H9 (cell line): ENCODE data around the gene APRT. TPM values are rescaled to one million over a fixed set of nuclear protein-coding genes. Genes with fewer than 3 reads are reported as not detected.

Source experiments
- DNase-seq: peaks from one replicate; pipeline ENCODE4 v3.0.0-alpha.2; 2017
- H2AFZ ChIP-seq: one replicate; pipeline ENCODE4 v1.6.1; 2013; ENCODE audit warnings: mild to moderate bottlenecking, low read length, control low read depth, moderate library complexity
- H2AK5ac ChIP-seq: 2 replicates; pipeline ENCODE4 v1.6.1; 2013; ENCODE audit warnings: low read length, control low read depth, mixed read lengths; ENCODE audit not compliant: insufficient read length
- H2BK120ac ChIP-seq: one replicate; pipeline ENCODE4 v1.6.1; 2013; ENCODE audit warnings: low read depth, mild to moderate bottlenecking, low read length, control low read depth, inconsistent platforms; ENCODE audit not compliant: poor library complexity, severe bottlenecking
- H2BK12ac ChIP-seq: 2 replicates; pipeline ENCODE4 v1.6.1; 2013; ENCODE audit warnings: low read length, control low read depth, mixed read lengths, low read depth; ENCODE audit not compliant: insufficient read length
- H2BK15ac ChIP-seq: 2 replicates; pipeline ENCODE4 v1.6.1; 2013; ENCODE audit warnings: low read depth, low read length, control low read depth
- H2BK20ac ChIP-seq: one replicate; pipeline ENCODE4 v1.6.1; 2013; ENCODE audit warnings: low read depth, mild to moderate bottlenecking, low read length, control low read depth, inconsistent platforms; ENCODE audit not compliant: poor library complexity, severe bottlenecking
- H2BK5ac ChIP-seq: 2 replicates; pipeline ENCODE4 v1.6.1; 2013; ENCODE audit warnings: low read length, control low read depth, mixed read lengths; ENCODE audit not compliant: insufficient read length
- H3K14ac ChIP-seq: 2 replicates; pipeline ENCODE4 v1.6.1; 2013; ENCODE audit warnings: low read length, control low read depth; ENCODE audit not compliant: insufficient read depth
- H3K18ac ChIP-seq: 2 replicates; pipeline ENCODE4 v1.6.1; 2013; ENCODE audit warnings: low read depth, mild to moderate bottlenecking, mixed read lengths, low read length, control low read depth; ENCODE audit not compliant: insufficient read length
- H3K23ac ChIP-seq: 2 replicates; pipeline ENCODE4 v1.6.1; 2013; ENCODE audit warnings: low read length, control low read depth, mixed read lengths, low read depth; ENCODE audit not compliant: insufficient read length
- H3K23me2 ChIP-seq: 2 replicates; pipeline ENCODE4 v1.6.1; 2013; ENCODE audit warnings: low read depth, mild to moderate bottlenecking, mixed read lengths, low read length, control low read depth; ENCODE audit not compliant: insufficient read length, poor library complexity, severe bottlenecking
- H3K27ac ChIP-seq: 2 replicates; pipeline ENCODE4 v1.5.1; 2013; ENCODE audit warnings: low read length, control low read depth, mixed read lengths, low read depth; ENCODE audit not compliant: insufficient read length
- H3K27me3 ChIP-seq: 2 replicates; pipeline ENCODE4 v1.6.1; 2013; ENCODE audit warnings: low read length, control low read depth, inconsistent platforms; ENCODE audit not compliant: insufficient read depth
- H3K4ac ChIP-seq: 2 replicates; pipeline ENCODE4 v1.6.1; 2013; ENCODE audit warnings: low read depth, mild to moderate bottlenecking, control low read depth, inconsistent platforms, low read length, moderate library complexity
- H3K4me1 ChIP-seq: 2 replicates; pipeline ENCODE4 v1.6.1; 2013; ENCODE audit warnings: low read length, control low read depth, inconsistent platforms; ENCODE audit not compliant: insufficient read depth
- H3K4me2 ChIP-seq: 2 replicates; pipeline ENCODE4 v1.6.1; 2013; ENCODE audit warnings: low read length, control low read depth, mixed read lengths; ENCODE audit not compliant: insufficient read length, insufficient read depth
- H3K56ac ChIP-seq: 2 replicates; pipeline ENCODE4 v1.6.1; 2013; ENCODE audit warnings: low read depth, mild to moderate bottlenecking, mixed read lengths, low read length, control low read depth; ENCODE audit not compliant: insufficient read length
- H3K79me1 ChIP-seq: 2 replicates; pipeline ENCODE4 v1.6.1; 2013; ENCODE audit warnings: low read depth, mild to moderate bottlenecking, moderate library complexity, low read length, control low read depth, inconsistent platforms; ENCODE audit not compliant: insufficient read depth, poor library complexity, severe bottlenecking
- H3K79me2 ChIP-seq: 2 replicates; pipeline ENCODE4 v1.6.1; 2013; ENCODE audit warnings: low read length, control low read depth, inconsistent platforms; ENCODE audit not compliant: insufficient read depth
- H3K9ac ChIP-seq: 2 replicates; pipeline ENCODE4 v1.6.1; 2013; ENCODE audit warnings: low read length, control low read depth, mixed read lengths; ENCODE audit not compliant: insufficient read length; ENCODE audit errors: extremely low read depth
- H3K9me3 ChIP-seq: one replicate; pipeline ENCODE4 v1.6.1; 2013; ENCODE audit warnings: low read depth, low read length, inconsistent platforms; ENCODE audit not compliant: control insufficient read depth
- H3T11ph ChIP-seq: one replicate; pipeline ENCODE4 v1.6.1; 2013; ENCODE audit warnings: mild to moderate bottlenecking, low read length, control low read depth, inconsistent platforms
- H4K20me1 ChIP-seq: one replicate; pipeline ENCODE4 v1.6.1; 2013; ENCODE audit not compliant: control insufficient read depth, insufficient read length, insufficient read depth
- H4K5ac ChIP-seq: 2 replicates; pipeline ENCODE4 v1.6.1; 2013; ENCODE audit warnings: low read depth, mild to moderate bottlenecking, mixed read lengths, low read length, control low read depth; ENCODE audit not compliant: insufficient read length
- H4K8ac ChIP-seq: replicated peaks from 2 replicates; pipeline ENCODE4 v1.6.1; 2013; ENCODE audit warnings: low read length, control low read depth, mixed read lengths, low read depth; ENCODE audit not compliant: insufficient read length
- H4K91ac ChIP-seq: 2 replicates; pipeline ENCODE4 v1.6.1; 2013; ENCODE audit warnings: low read depth, mild to moderate bottlenecking, moderate library complexity, mixed read lengths, low read length, control low read depth; ENCODE audit not compliant: insufficient read length
- H3K27ac Mint-ChIP-seq, 3 experiments: 2 replicates in 2 of 3; 3 replicates in 1 of 3; pipeline ENCODE4 v1.8.0; 2020 to 2021; ENCODE audit warnings: mixed read lengths in 3 of 3, mild to moderate bottlenecking in 1 of 3, moderate library complexity in 1 of 3
- H3K27me3 Mint-ChIP-seq: 2 replicates; pipeline ENCODE4 v1.8.0; 2021; ENCODE audit warnings: low read depth, mild to moderate bottlenecking, moderate library complexity, mixed read lengths
- H3K36me3 Mint-ChIP-seq, 3 experiments: 2 replicates in 2 of 3; 3 replicates in 1 of 3; pipeline ENCODE4 v1.8.0; 2020 to 2021; ENCODE audit warnings: low read depth in 3 of 3, mixed read lengths in 3 of 3; ENCODE audit not compliant: insufficient read depth in 1 of 3
- H3K4me1 Mint-ChIP-seq, 2 experiments: 2 replicates each; pipeline ENCODE4 v1.8.0; 2020; ENCODE audit warnings: mixed read lengths in 2 of 2
- H3K4me3 Mint-ChIP-seq, 2 experiments: 2 replicates in 1 of 2; 3 replicates in 1 of 2; pipeline ENCODE4 v1.8.0; 2020 to 2021; ENCODE audit warnings: mild to moderate bottlenecking in 2 of 2, mixed read lengths in 2 of 2, moderate library complexity in 1 of 2
- H3K9me3 Mint-ChIP-seq, 2 experiments: 2 replicates in 1 of 2; 3 replicates in 1 of 2; pipeline ENCODE4 v1.8.0; 2020; ENCODE audit warnings: mild to moderate bottlenecking in 2 of 2, mixed read lengths in 2 of 2, moderate library complexity in 1 of 2
- CTCF ChIP-seq: fragments of 200-600 bp; sonication (generic); conservative IDR thresholded peaks from 3 replicates; pipeline ENCODE4 v1.8.0; 2021; ENCODE audit warnings: antibody characterized with exemption, mild to moderate bottlenecking
- WGBS: extraction: QIAGEN DNeasy Blood & Tissue Kit; methylation state at CpG from one replicate; pipeline ENCODE4 v1.1.7; 2013; ENCODE audit warnings: missing lambda C conversion rate, low lambda C conversion rate, mixed read lengths; ENCODE audit not compliant: insufficient read length; ENCODE audit errors: extremely low coverage; 5-methylcytosine and 5-hydroxymethylcytosine counted together
- total RNA-seq: library from RNA; stranded (reverse); gene quantifications from 2 replicates; pipeline ENCODE4 v1.2.1, GENCODE V29; 2021

The APRT gene
- total RNA-seq, 1 experiment from 2014 or later: 246 TPM

- Histone ChIP-seq H3K23me2 (no peaks in the 10 kb centered on the region), H2BK5ac (no peak overlapping the region), H3T11ph (no peak overlapping the region), H3K18ac (no peak overlapping the region), H3K27me3 (no peaks in the 10 kb centered on the region), H4K8ac (no peak overlapping the region), H3K79me1 (no peaks in the 10 kb centered on the region), H3K4me1 (no peaks in the 10 kb centered on the region), H3K4me2 (no peak overlapping the region), H3K79me2 (no peaks in the 10 kb centered on the region), H4K91ac (no peak overlapping the region), H2BK120ac (no peak overlapping the region), H4K5ac (no peak overlapping the region), H3K27ac (no peak overlapping the region), H3K4ac (no peak overlapping the region), H2AFZ (no peak overlapping the region), H4K20me1 (no peaks in the 10 kb centered on the region), H3K23ac (no peak overlapping the region), H2BK20ac (no peak overlapping the region), H3K14ac (no peak overlapping the region; the same call in 1 of the 2 replicates), H3K9ac (no peak overlapping the region), H2BK12ac (no peak overlapping the region), H2BK15ac (no peak overlapping the region), H3K56ac (no peak overlapping the region), H3K9me3 (no peaks in the 10 kb centered on the region), H2AK5ac (no peak overlapping the region)
- TF ChIP-seq CTCF: no peak
- Mint-ChIP-seq H3K27ac (no peak overlapping the region), H3K4me3 (no peak overlapping the region), H3K36me3 (no peaks in the 10 kb centered on the region; a peak in 1 of 7 replicates), H3K4me1 (no peaks in the 10 kb centered on the region), H3K27me3 (no peaks in the 10 kb centered on the region), H3K9me3 (no peaks in the 10 kb centered on the region)
- WGBS: no CpG with 5 or more reads among the region's 24 CpGs
- DNase-seq: no peak
Observed at GRCh38 chr16:88828711-88829110, 17.0 kb upstream of the APRT start.
